HG03064 (cell line): ENCODE results near the gene ZNF189.
A peak's percentile ranks its signal among the peaks of the same experiment; 100 is the strongest.

Experiments
- ATAC-seq: cut with Tn5 transposase; IDR thresholded peaks from one replicate; pipeline ENCODE4 v1.9.1; 2021; ENCODE audit warnings: low read depth; ENCODE audit not compliant: unreplicated experiment

ZNF189 gene

GRCh38 chr9:101448680-101449070 lies 50.0 kb downstream of the ZNF189 start:
- no peak for ATAC-seq

GRCh38 chr9:101449071-101449721 lies 50.5 kb downstream of the ZNF189 start:
- peak; percentile 92 for ATAC-seq

DNA sequence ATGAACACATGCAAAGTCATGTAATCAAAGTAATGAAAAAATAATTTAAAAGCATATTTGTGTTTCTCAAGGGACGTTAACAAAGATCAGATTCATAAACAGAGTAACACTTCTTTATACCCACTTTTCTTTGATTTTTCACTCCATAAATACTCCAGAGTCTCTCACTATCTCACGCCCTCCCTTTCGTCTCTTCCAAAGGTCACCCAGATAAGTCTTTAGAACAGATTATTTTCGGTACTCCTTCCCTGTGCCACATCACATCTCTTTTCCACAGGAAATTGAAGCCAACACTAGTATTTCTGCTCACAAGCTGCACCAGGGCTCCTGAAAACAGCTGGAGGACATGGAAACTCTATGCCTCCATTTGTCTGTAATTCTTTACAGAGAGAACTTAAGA lies 52.3 kb downstream of the ZNF189 start:
- ATAC-seq, result no peak

DNA sequence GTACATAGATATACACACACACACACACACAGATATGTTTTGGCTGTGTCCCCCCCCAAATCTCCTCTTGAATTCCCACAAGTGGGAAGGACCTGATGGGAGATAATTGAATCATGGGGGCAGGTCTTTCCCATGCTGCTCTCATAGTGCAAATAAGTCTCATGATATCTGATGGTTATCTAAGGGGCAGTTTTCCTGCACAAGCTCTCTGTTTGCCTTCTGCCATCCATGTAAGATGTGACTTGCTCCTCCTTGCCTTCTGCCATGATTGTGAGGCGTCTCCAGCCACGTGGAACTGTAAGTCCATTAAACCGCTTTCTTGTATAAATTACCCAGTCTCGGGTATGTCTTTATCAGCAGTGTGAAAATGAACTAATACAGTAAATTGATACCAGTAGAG lies 52.8 kb downstream of the ZNF189 start:
- no peak for ATAC-seq

DNA sequence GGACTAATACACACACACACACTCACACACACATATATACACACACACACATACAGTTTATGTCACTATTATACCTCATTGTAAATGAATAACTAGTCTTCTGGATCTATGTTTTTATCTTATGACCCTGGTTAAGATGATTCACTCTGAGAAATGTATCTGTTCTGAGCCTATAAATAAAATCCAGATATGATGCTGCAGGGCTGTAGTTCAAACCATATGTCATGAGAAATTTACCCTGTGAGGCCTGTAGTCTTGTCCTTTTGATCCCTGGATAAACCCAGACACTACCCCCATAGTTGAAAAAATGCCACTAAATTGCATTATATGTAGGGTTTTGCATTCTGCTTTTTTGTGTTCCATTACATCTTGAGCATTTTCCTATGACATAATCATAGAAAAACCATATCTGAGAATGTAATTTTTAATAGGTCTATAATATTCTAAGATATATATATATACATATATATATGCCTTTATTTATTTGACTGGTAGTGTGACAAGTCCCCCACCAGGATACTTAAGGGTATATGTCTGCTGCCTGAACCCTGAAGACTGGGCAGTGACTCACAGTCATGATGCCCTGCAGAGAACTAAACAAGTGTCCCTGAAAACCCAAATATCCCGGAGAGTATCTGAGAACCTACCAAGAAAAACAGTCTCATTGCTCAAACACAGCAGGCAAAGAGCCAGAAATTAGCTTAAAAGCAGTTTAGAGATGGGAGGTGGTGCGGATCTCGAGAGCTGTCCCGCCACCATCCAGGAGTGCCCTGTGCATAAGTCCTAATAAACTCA lies 55.3 kb downstream of the ZNF189 start:
- ATAC-seq, result no peak

GRCh38 chr9:101455656-101456240 lies 57.1 kb downstream of the ZNF189 start:
- ATAC-seq, result no peak

- no peak for ATAC-seq
Measured at GRCh38 chr9:101457003-101457402, 58.4 kb downstream of the ZNF189 start.

DNA sequence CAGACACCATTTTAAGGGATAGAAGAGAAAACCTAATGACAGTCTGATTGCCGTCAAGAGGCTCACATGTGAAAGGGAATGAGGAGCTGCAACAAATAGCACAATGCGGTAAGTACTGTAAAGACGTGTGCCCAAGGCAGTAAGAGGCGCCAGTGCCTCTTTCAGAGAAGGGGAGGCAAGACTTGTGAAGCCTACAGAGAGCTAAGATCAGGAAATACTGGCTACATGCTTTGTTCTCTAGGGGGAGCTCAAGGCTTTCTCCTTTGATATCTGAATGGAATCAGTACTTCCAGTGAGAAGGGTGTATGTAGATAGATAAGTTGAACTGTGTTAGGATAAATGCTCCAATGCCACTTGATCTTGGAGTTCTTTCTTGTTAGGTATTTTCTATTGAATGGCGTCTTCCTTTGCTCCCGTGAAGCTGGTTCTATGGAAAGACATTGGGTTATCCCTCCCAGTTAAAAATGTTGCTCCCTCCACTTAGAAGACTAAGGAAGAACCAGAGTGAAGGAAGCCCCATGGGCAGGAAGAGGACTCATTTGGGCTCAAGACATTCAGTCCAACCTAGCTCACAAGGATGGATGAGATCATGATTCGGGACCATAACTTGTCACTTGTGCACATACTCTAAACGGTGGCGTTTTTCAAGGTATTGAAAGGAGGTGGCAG lies 60.4 kb downstream of the ZNF189 start:
- peak; percentile 72 for ATAC-seq
